Amygdala (tissue), 56 donors: ENCODE measurements around the gene HES5.

Experiments
- DNase-seq, 56 donors: peaks; one replicate each; lab custom pipeline; 2025; lab: John Stamatoyannopoulos, UW

HES5 gene

DNA sequence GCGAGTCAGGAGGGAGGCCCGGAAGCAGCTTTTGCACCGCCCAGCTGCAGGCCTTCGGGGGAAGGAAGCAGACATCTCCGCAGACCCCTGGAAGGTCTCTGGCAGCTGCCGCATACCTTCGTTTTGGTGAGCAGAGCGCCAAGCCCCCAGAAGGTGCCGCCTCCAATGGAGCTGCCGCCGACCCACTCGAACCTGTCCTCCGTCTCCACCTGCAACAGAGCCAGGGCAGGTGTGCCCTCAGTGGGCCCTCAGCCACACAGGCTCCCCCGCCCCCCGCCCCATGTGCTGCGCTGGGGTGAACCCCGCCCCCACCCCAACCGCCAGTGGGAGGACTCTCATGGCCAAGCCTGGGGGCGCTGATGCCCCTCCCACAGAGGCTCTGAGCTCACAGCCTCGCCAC, 9.9 kb downstream of the HES5 start:
- DNase-seq, result no peak

GRCh38 chr1:2519729-2520128, 10.3 kb downstream of the HES5 start:
- no peak for DNase-seq

DNA sequence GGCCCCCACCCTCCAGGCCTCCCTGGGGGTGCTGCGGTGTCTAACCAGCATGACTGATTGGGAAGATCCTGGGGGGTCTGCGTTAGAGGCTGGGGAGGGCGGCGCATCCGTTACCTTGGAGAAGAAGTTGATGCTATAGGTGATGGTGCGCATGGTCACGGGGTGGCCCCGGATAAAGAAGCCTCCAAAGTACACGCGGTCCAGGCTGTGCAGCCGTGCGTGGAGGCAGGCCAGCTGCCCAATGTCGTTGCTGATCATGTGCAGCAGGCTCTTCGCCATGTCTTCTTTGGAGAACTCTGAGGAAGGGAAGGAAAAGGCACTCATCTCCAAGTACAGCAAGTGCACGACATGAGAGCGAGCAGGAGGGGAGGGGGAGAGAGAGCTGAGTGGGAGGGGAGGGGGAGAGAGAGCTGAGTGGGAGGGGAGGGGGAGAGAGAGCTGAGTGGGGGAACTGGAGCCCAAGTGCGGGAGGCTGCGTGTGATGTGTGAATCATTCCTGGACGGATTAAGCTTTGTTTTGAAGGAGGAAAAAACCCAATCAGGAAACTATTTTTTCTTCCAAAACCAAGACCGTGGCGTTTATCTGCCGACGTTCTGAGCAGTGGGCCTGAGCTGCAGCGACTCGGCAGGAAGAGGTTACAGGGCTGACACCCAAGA, 10.9 kb downstream of the HES5 start:
- DNase-seq, result peak in 1 of 56 donors; percentile 13

GRCh38 chr1:2518528-2518927, 11.5 kb downstream of the HES5 start:
- DNase-seq, result no peak

GRCh38 chr1:2517966-2518365, 12.1 kb downstream of the HES5 start:
- no peak for DNase-seq

DNA sequence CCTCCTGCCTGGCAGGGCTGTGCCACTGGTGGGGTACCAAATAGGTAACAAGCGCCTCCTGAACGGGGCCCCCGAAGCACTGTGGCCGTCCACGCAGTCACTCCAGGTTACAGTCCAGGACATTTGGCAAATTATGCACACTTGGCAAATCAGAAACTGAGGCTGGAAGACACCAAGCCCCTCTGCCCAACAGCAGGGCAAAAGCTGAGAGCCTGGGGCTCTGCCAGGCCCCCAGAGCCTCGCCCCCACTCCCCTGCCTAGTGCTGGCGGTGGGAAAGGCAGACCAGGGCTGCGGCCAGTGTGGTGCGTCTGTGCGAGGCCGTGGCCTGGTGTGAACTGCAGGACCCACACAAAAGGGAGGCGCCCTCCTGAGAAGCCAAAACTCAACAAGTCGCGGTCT, 13.1 kb downstream of the HES5 start:
- no peak for DNase-seq

GRCh38 chr1:2516124-2516523, 13.9 kb downstream of the HES5 start:
- DNase-seq, result no peak

DNA sequence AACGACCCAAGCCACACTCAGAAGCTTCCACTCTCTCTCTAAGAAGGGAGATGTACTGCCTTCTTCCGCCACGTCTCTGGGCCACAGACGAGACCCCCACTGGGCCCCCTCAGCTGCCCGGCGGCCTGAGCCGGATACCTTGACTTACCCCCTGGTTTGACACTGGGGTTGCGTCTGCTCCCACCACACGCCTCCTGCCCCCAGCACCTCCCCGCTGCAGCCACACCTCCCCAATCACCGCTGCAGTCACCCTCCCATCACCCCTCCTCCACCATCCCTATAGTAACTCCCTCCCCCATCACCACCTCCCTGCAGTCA, 14.3 kb downstream of the HES5 start:
- DNase-seq, result no peak

- DNase-seq, result no peak
Observed at GRCh38 chr1:2514863-2515762, 14.9 kb downstream of the HES5 start.

DNA sequence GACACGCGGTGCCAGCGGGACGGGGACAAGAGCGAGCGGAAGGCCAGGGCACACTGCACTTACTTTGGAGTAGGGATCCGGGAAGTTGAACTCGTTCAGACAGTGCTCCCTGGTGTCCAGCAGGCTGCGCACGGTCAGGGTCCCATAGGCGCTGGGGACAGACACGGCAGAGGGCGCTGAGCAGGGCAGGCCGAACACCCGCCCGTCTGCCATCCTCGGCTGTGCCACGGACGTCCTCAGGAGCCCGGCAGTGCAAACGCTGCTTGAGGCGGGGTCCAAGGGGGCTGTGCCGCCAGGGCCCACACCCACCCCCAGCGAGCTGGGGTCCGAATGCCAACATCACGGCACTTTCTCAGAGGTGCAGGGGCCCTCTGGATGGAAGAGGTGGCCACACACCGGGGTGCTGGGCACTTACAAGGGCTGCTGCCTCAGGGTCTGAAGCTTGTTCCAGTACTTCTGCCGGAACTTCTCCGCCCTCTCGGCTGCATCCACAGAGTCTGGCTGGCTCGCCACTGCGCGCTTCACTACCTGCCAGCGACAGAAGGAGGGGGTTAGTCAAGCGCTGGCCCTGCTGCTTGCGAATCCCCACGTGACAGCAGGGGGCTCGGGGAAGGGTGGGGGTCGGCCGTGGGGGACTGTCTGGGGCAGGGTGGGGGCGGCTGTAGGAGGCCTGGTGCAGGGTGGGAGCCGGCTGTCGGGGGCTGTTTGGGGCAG, 16.0 kb downstream of the HES5 start:
- DNase-seq, result no peak

DNA sequence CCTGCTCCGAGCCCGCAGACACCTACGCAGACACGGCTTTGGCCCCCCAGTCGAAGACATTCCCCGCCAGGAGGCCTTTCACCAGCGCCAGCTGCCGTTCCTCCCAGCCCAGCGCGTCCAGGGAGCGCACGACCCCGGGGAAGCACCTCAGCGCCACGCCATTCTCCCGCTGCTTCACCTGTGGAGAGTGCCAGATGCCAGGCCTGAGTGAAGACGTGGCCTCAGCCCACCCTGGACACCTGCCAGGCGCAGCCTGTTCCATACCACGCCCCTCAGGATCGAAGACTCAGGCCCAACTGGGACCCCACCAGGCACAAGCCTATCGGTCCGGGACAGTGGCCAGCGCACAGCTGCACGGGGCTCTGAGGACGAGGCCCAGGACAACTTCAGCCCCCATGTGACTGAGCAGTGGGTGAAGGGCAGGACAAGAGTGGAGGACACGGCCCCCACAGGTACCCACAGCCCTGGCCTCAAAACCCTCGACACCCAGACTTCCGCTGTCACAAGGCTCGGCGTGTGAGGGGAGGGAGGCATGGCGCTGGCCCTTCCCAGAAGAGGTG, 17.1 kb downstream of the HES5 start:
- DNase-seq, result no peak

GRCh38 chr1:2510366-2511155, 19.5 kb downstream of the HES5 start:
- DNase-seq, result no peak

GRCh38 chr1:2509589-2509988, 20.5 kb downstream of the HES5 start:
- no peak for DNase-seq

DNA sequence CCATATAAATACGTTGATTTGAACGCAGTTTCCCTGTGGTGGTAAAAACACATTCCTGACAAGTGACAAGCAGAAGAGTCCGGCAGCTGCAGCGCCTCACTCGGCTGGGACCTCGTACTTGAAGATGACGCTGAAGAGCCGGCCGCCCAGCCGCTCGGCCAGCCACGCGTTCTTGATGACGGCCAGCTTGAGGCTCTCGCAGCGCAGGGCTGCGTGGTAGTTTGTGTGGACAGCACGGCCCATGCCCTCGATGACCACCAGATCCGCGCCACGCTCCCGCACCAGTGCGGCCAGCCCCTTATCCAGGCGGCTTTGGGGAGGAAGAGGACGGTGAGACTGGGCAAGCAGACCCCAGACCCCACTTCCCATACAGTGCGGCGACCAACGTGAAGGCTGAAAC, 21.3 kb downstream of the HES5 start:
- no peak for DNase-seq

DNA sequence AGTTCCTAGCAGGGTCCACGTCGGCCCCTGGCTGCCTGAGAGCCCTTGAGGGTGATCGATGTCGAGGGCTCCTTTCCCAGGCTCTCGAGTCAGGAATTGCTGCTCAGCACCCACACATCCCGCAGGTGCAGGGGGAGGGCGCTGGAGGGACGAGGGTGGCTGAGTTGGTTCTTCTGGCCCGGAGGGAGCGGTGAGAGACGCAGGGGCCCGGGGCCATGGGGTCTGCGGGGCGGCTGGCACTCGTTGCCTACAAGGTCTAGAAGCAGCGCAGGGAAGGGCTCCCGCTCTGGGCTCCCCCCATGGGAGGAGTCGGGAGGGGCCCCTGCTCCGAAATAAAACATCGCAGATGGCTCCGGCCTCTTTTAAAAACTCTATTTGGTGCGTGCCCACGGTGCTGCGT, 21.9 kb downstream of the HES5 start:
- no peak for DNase-seq

DNA sequence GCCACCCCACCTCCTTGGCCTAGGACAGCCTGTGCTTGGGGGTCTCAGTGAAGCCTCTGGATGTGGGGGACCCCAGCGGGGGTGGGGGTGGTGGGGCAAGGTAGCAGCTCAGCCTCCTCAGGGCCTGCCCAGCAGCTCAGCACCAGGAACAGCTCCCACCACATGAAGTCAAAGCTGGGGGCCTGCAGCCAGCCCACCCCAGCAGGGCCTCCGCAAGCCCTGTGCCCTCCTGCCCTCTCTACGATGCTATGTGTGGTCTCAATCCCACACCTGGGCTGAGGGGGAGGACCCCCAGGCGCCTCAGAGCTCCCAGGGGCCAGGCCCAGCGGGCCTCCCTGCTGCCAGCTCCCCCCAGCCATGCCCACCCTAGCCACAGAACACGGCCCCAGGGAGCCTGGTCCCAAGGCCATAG, 22.3 kb downstream of the HES5 start:
- no peak for DNase-seq

DNA sequence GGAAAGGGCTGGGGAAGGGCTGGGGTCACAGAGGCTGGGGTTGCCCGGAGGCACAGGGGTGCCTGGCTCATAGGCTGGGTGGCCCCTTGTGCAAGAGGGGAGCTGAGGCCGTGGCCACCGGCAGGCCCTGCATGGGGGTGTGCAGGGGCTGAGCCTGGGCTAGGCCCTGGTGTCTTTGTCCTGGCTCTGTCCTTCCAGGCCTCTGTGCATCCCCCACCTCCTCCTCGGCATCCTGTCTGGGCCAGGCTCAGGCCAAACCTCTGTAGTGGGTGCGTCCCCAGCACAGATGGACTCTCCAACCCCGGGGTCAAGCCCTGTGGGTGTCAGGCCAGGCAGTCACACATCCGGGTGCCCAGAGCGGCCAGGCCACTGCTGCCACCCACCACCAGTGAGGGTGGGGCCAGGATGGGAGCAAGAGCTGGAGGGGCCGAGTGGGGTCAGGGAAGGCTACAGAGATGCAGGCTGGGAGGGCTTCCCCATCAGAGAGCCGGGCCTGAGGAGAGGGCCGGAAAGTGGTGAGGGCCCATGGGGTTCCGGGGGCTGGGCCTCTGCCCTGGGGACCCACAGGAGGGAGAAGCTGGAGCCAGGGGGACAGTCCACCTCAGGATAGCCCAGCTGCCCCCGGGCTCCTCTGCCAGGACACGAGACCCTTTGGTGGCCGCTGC, 23.0 kb downstream of the HES5 start:
- no peak for DNase-seq

- DNase-seq, result no peak
Observed at GRCh38 chr1:2506007-2506860, 23.8 kb downstream of the HES5 start.

DNA sequence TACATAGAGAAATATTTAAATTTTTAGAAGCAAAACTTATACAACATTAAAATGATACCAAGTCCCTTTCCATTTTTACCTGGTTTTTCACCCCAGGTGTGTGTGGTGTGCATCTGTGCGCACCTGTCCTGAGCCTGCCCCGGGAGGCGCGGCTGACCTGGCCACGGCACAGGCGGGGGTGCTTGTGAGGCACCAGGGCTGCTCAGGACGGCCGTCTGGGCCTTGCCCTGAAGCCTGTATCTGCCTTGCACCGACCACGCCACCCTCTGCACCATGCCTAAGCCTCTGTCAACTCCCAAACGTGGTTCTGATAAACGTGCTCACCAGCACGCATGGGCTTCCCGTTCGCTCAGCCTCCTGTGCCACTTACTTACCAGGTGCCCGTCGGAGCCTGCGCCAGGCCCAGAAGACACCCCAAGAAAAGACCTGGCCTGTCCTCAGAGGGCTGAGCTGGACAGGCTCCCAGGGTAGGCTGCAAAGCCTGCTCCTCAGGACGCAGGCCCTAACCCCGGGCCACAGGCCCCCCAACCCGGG, 24.5 kb downstream of the HES5 start:
- DNase-seq, result no peak
